ENCODE data around the gene LRRC66.

The LRRC66 gene

DNA sequence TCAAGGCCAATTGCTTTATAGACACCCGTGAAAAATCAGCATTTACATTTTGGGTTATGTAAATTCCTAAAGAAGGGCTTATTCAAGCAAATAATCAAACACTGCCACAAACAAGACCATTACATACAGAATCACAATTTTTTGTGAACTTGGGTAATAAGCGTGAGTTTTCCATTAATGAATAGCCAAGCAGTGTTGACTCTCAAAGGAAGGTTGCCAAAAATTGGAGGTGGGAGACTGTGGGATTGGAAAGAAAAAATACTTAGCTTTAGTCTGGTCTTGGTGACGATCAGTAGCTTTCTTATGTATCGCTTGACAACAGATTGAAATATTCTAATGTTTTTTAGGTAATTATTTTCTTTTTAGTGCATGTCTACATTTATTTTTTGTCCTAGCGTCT lies 20.9 kb downstream of the LRRC66 start:
- no peak for DNase-seq (ENCODE audit: low spot score)
- TF ChIP-seq, protein P1, sequence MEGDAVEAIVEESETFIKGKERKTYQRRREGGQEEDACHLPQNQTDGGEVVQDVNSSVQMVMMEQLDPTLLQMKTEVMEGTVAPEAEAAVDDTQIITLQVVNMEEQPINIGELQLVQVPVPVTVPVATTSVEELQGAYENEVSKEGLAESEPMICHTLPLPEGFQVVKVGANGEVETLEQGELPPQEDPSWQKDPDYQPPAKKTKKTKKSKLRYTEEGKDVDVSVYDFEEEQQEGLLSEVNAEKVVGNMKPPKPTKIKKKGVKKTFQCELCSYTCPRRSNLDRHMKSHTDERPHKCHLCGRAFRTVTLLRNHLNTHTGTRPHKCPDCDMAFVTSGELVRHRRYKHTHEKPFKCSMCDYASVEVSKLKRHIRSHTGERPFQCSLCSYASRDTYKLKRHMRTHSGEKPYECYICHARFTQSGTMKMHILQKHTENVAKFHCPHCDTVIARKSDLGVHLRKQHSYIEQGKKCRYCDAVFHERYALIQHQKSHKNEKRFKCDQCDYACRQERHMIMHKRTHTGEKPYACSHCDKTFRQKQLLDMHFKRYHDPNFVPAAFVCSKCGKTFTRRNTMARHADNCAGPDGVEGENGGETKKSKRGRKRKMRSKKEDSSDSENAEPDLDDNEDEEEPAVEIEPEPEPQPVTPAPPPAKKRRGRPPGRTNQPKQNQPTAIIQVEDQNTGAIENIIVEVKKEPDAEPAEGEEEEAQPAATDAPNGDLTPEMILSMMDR (IDR thresholded peaks at IDR 0.05; ENCODE audit: extremely low read depth, missing control alignments) = no peak

DNA sequence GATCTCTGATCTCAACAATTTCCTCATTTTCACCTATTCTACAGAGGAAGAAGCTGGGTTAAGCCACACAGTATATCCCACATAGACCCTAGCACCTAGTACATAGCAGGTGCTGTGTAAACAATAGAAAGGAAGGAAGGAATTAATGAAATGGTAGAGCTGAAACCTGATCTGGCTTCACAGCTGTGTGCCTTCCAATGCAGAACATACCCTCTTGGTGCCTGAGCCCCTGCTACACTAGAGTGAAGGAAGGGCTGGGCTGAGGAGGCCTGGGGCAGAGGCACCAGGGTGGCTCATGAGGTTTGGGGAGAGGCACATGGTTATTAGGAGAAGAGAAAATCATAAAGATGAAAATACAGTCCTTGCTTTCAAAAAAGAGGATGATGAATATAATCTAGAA lies 21.3 kb downstream of the LRRC66 start:
- TF ChIP-seq, protein P1 (IDR thresholded peaks at IDR 0.05; ENCODE audit: extremely low read depth, missing control alignments) = no peak
- DNase-seq (ENCODE audit: low spot score) = no peak

DNA sequence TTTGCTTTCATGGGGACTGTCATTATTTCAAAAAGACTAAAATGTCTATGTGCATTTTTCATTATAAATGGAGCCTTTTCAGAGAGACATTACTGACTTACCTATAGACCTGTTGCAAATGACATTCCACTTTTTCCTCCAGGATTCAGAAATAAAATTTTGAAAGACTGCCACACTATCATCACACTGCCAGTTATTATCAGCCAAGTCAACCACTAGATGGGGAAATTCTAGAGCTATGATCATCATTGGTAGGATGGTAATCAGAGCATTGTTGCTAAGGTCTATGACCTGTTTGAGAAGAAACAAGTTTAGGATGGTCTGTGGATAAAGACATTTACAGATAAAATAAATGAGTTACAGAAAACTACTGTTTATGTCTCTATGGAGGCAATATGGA lies 22.5 kb downstream of the LRRC66 start:
- DNase-seq (ENCODE audit: low spot score) = no peak
- TF ChIP-seq, protein P1 (IDR thresholded peaks at IDR 0.05; ENCODE audit: extremely low read depth, missing control alignments) = no peak

DNA sequence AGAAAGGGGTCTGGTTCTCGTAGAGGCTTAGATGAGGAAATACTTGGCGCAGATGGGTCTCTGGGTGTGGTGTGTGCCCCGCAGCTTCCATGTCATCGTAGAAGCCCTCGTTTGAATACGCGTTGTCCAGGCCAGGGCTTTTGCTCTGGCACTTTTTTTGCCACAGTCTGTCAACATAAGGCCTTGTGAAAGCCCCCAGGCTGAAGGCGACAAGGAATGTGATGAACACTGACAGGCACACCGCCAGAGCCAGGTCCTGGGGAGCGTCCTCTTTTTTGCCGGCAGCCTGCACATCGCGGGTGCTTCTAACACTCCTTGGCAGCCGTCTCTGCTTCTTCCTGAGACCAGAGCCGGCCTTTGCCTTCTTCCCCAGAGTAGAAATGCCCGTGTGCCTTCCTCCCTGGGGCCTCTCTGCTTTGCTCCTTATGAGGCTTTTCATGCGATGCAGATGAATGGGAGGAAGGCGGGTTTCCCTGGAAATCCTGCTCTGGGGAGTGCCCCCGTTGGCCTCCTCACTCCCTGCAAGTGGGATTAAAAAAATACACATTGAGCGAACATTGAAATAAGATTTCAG lies 24.4 kb downstream of the LRRC66 start:
- TF ChIP-seq, protein P1 (IDR thresholded peaks at IDR 0.05; ENCODE audit: extremely low read depth, missing control alignments) = no peak
- no peak for DNase-seq (ENCODE audit: low spot score)

DNA sequence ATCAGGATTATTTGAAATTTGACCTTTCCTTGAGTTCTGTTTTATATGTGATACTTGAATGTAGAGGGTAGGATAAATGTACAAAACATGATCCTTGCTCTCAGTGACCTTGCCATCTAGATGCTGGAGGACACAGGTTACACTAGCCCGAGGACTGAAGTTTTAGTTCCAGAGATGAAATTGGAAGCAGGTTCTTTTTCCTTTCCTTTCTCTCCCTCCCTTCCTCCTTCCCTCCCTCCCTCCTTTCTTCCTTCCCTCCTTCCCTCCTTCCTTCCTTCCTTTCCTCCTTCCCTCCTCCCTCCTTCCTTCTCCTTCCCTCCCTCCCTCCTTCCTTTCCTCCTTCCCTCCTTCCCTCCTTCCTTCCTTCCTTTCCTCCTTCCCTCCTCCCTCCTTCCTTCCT lies 54.3 kb downstream of the LRRC66 start:
- DNase-seq (ENCODE audit: low spot score) = no peak
- TF ChIP-seq, protein P1 (IDR thresholded peaks at IDR 0.05; ENCODE audit: extremely low read depth, missing control alignments) = no peak

DNA sequence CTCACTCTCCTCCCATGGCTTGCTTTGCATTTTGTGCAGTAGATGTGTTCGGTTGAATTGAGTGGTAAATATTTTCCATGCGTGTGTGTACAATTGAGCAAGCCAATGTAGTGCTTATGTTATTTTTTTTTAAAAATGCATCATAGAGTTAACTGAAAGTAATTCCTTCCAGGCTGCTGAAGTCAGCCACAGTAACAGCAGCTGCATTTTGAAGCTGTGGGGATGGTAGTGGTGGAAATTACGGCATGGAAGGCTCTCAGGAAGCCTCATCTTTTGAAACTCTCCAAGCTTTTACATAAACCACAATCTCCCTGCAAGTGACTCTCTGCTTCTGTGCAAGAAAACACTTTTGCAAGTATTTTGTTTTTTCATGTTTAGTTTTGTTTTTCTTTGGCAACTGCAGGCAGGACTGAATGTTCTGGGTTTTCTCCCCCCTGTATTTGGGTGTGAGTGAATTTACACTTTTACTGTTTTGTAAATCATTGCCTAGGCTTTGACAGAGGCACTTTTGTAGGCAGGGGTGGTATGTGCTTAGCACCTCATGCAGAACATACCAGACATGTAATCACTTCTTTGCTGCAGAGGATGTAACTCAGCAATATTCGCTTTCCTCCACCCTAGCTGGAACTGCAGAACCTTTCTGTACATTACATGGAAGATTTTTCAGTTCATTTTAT lies 56.2 kb downstream of the LRRC66 start:
- no peak for DNase-seq (ENCODE audit: low spot score)
- TF ChIP-seq, protein P1 (IDR thresholded peaks at IDR 0.05; ENCODE audit: extremely low read depth, missing control alignments) = no peak

DNA sequence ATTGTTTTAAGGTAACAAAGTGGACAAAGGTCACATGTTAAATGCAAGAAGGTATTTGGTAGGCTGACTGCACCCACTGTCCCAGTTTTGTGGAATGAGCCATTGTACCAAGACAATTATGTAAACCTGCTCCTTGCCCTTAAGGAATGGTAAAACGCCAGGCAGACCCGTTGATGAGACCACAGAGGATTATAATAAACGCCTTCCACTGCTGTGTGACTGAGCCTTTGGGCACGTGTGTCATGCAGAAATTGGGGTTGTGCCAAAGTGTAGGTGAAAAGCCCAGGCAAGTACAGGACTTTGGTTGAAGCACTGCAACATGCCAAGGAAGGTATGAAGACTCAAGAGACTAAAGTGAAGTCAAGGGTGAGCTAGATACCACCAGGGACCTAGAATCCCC lies 59.7 kb downstream of the LRRC66 start:
- TF ChIP-seq, protein P1 (IDR thresholded peaks at IDR 0.05; ENCODE audit: extremely low read depth, missing control alignments) = no peak

More for the DNA sequence above, 59.7 kb downstream of the LRRC66 start:
- DNase-seq (ENCODE audit: low spot score) = no peak
